GM12873 (cell line): ENCODE results near the gene CEACAM20.
A peak's percentile ranks its signal among the peaks of the same experiment; 100 is the strongest.

ENCODE experiments used
- TF ChIP-seq, protein P1 (sequence below): IDR thresholded peaks from 2 replicates; pipeline ENCODE4 v1.5.1; 2012; ENCODE audit warnings: low read depth, mild to moderate bottlenecking, moderate library complexity, low read length, control low read depth; ENCODE audit not compliant: insufficient read depth; ENCODE audit errors: missing control alignments

CEACAM20 gene

GRCh38 chr19:44499962-44500949 is 29.2 kb downstream of the CEACAM20 start, which contains the start of gene ZNF180:
Gene ZNF180 (minus strand): TSS chr19:44500522. CDS start chr19:44497334, 3,188 bp downstream.
- TF ChIP-seq, protein P1, sequence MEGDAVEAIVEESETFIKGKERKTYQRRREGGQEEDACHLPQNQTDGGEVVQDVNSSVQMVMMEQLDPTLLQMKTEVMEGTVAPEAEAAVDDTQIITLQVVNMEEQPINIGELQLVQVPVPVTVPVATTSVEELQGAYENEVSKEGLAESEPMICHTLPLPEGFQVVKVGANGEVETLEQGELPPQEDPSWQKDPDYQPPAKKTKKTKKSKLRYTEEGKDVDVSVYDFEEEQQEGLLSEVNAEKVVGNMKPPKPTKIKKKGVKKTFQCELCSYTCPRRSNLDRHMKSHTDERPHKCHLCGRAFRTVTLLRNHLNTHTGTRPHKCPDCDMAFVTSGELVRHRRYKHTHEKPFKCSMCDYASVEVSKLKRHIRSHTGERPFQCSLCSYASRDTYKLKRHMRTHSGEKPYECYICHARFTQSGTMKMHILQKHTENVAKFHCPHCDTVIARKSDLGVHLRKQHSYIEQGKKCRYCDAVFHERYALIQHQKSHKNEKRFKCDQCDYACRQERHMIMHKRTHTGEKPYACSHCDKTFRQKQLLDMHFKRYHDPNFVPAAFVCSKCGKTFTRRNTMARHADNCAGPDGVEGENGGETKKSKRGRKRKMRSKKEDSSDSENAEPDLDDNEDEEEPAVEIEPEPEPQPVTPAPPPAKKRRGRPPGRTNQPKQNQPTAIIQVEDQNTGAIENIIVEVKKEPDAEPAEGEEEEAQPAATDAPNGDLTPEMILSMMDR, result peak; percentile 30

DNA sequence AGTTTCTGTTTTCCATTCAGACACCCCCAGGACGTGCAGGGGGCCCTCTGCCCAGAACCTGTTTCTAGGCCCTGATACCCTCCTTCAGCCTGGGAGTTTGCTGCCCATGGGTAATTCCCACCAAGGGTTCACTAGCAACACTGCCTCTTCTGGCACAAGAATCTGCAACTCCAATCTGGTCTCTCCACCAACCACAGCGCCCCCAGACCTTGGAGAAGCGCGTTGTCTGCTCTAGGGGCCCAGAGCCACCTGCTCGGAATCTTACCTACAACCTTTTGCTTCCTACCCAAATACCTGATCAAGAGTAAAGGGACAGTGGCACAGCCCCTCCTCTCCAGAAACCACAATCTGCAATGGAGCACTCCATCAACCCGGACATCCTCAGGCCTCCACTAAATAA is 29.9 kb downstream of the CEACAM20 start:
- TF ChIP-seq, protein P1, result no peak

GRCh38 chr19:44498988-44499387 is 30.5 kb downstream of the CEACAM20 start:
- TF ChIP-seq, protein P1, result no peak

DNA sequence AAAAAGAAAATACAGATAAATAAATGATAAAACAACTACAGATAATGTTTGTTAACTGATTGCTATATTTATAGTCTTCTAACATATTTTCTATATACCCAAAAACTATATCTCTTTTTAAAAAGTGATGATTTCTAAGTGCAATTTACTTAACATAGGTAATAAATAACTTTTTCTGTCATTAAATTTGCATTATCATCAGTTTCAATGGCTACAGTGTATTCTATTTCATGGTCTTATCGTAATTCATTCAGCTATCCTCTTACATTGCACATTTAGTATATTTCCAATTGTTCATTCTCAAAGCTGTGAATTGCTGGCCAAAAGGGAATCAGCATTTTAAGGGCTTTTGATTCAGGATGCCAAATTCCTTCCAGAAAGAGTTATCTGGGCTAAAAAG is 32.8 kb downstream of the CEACAM20 start:
- TF ChIP-seq, protein P1, result no peak

GRCh38 chr19:44476559-44477408 is 52.7 kb downstream of the CEACAM20 start:
- TF ChIP-seq, protein P1, result no peak
